Right renal cortex interstitium (tissue), 3 donors: ENCODE results near the gene MAP2K7. TPM values are rescaled to one million over a fixed set of nuclear protein-coding genes. Genes with fewer than 3 reads are reported as not detected.

Experiments
- DNase-seq, 3 donors: peaks; one replicate each; pipeline ENCODE4 v3.0.0-alpha.2; 2013; ENCODE audit warnings: low read depth in 3 of 3, low spot score in 2 of 3
- polyA plus RNA-seq, 3 donors: library from polyadenylated mRNA; unstranded; fragments of 120-200 nt; gene quantifications; one replicate each; pipeline ENCODE4 v1.2.1, GENCODE V29; 2013; ENCODE audit not compliant: insufficient read length in 3 of 3

The MAP2K7 gene
- polyA plus RNA-seq, 3 donors = 21.5 to 27.5 (median 27.0) TPM

DNA sequence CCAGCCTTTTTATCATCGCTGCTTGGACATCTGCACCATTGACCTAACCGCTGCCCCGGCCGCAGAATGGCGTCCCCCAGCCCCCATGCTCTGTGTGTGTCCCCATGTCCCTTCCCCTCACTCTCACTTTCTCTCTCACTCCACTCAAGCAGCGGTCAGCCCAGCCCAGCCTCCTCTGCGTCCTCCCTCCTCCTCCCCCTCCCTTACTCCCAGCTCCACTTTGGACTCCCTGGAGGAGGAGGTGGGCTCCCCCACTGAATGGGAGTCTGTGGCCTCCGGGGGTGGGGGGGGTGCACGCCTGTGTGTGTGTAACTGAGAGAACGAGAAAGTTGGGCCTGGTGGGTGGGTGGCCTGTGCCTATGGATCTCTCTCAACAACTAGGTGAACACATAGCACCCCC, 2.2 kb downstream of the MAP2K7 start:
- DNase-seq = no peak

DNA sequence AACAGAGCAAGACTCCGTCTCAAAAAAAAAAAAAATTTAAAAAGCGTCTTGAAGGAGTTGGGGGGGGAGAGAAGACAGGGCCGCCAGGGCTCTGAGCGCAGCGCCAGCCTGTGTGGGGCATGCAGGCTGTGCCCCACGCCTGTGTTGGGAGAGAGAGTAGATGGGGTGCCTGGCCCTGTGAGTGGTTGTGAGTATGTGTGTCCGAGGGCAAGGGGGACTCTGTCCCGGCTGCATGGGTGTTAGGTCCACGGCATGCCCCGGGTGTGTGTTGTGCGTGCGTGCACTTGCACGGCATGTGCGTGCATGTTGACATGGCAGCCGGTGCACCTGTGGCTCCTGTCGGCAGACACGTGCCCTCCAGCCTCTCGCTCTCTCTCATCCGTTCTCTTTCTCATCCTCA, 3.4 kb downstream of the MAP2K7 start:
- DNase-seq = no peak

DNA sequence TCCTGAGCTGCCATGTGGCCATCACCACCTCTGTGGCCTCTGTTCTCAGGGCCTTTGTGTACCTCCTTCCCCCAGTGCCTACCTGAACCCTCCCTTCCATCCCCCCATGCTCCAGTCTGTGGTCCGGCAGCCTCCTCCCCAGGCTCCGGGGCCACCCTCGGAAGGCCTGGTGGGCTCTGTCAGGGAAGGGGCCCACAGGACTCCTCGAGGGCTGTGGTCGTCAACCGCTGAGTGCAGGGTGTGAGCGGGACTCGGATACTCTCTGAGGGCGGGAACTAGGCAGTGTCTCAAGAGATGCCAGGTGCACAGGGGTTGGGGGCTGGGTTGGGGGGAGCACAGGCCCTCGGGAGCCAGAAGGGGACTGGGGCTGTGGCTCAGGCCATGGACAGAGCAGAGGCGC, 3.9 kb downstream of the MAP2K7 start:
- no peak for DNase-seq

DNA sequence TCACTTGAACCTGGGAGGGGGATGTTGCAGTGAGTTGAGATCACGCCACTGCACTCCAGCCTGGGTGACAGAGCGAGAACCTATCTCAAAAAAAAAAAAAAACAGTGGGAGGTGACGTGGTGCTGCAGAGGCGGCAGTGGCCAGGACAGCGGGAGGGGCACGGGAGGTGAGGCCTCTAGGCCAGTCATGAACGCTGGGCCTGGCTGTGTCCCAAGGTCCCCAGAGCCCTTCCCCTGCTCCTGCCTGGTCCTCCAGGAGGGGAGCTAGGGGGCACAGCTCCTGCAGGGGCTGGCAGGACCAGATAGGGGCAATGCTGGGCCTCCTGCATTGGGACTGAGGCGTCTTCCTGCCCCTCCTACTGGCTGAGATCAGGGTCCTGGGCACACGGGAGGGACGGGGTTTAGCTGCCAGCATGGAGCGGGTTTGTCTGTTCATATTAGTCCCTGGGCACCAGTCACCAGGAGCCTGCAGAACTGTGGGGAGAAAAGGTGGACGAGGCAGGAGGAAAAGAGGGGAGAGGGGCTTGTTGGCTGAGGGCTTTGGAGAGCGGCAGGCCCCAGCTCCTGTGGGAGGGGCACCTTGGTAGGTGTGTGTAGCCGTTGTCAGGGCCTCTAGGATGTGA, 4.5 kb downstream of the MAP2K7 start:
- no peak for DNase-seq

DNA sequence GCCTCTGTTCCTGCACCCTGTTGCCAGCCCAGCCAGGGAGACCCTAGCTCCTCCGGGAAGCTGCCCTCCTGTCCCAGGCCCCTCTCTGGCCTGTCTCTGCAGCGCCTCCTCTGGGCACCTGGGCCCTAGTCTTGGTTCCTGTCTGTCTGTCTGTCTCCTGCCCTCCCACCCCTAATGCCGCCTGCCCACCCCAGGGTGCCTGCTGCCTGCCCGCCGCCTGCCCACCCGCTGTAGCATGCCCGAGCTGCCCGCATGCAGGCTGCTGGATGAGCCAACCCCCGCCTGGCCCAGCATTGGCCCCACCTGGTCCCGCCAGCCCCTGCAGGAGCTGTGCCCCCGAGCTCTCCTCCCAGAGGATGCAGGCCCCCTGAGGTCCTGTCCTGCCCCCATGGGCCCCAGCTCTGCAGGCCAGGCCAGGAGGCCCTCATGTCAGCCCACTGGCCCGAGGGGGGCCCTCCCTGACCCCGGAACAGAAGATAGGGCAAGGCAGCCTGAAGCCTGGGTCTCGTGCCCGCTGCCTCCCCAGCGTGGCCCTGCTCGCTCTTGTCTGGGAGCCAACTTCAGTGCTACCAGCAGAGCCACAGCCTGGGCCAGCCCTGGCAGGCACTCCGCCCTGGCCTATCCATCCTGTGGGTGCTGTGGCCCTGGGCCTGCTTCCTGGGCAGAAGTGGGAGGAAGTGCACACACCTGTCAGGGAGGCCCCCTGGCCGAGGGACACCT, 5.2 kb downstream of the MAP2K7 start:
- no peak for DNase-seq

DNA sequence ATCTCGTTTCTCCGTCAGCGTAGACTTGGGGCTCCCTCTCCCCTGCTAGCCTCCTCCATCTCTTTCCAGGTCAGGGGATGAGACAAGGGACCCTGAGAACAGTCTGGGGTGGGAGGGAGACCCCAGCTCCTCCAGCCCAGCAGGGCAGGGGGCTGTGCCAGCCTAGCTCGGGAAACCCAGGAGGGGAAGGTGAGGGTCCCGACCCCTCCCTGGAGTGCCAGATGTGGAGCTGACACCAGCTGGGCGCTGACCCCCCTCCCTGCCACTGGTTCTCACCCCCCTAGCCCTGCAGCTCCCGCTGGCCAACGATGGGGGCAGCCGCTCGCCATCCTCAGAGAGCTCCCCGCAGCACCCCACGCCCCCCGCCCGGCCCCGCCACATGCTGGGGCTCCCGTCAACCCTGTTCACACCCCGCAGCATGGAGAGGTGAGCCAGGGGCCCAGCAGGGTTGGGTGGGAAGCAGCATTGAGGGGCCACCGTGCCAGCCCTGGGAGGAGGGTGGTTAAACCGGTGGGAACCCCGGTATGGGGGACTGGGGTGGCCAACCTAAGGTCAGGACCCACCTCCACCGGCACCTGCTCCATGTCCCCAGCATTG, 5.9 kb downstream of the MAP2K7 start:
- DNase-seq = no peak

DNA sequence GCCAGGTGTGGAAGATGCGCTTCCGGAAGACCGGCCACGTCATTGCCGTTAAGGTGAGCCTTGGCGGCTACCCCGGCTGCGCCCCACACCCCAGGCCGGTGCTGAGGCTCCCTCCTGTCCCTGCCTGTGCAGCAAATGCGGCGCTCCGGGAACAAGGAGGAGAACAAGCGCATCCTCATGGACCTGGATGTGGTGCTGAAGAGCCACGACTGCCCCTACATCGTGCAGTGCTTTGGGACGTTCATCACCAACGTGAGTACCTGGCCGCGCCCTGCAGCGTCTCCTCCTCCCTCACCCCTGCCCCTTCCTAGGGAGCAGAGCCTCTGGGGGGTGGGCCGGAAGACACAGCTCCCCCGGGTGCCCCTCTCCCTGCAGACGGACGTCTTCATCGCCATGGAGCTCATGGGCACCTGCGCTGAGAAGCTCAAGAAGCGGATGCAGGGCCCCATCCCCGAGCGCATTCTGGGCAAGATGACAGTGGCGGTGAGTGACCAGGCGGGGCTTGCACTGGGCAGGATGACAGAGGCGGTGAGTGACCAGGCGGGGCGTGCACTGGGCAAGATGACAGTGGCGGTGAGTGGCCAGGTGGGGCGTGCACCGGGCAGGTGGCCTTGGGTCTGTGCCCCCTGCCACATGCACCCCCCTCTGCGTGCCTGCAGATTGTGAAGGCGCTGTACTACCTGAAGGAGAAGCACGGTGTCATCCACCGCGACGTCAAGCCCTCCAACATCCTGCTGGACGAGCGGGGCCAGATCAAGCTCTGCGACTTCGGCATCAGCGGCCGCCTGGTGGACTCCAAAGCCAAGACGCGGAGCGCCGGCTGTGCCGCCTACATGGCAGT, 6.9 kb downstream of the MAP2K7 start:
- no peak for DNase-seq

DNA sequence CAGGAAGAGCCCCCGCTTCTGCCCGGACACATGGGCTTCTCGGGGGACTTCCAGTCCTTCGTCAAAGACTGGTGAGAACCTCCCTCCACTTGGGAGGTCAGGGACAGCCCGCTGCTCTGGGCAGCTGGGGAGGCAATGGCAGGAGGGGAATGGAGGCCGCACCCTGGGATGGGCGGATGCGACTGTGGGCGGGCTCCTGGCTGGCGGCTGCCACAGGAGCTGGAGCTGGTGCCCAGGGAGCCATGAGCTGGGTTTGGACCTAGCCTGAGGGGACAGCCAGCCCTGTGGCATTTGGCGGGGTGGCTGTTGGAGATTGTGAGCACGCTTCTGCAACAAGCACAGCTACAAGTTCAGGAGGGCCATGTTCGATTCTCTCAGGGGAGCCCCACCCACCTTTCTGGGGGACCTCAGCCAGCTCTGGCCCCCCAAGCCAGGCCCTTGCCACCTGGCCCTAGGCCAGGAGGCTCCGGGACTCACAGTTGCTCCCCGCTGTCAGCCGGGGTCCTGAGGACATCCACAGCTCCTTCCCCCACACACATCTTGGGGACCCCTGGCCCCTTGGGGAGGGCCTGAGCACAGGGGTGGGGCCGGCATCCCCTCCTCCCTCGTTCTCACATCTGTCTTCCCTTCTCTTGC, 7.9 kb downstream of the MAP2K7 start:
- no peak for DNase-seq

DNA sequence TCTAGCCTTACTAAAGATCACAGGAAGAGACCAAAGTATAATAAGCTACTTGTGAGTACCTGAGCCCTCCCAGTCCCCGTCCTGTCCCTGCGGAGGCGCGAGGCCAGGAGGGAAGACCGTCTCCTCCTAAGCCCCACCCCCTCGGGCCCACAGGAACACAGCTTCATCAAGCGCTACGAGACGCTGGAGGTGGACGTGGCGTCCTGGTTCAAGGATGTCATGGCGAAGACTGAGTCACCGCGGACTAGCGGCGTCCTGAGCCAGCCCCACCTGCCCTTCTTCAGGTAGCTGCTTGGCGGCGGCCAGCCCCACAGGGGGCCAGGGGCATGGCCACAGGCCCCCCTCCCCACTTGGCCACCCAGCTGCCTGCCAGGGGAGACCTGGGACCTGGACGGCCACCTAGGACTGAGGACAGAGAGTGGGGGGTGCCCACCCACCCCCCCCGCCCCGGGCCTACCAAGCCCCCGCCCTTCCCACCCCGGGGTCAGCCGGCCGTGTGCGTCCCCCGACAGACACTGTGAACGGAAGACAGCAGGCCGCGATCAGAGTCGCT, 8.5 kb downstream of the MAP2K7 start:
- DNase-seq = no peak

DNA sequence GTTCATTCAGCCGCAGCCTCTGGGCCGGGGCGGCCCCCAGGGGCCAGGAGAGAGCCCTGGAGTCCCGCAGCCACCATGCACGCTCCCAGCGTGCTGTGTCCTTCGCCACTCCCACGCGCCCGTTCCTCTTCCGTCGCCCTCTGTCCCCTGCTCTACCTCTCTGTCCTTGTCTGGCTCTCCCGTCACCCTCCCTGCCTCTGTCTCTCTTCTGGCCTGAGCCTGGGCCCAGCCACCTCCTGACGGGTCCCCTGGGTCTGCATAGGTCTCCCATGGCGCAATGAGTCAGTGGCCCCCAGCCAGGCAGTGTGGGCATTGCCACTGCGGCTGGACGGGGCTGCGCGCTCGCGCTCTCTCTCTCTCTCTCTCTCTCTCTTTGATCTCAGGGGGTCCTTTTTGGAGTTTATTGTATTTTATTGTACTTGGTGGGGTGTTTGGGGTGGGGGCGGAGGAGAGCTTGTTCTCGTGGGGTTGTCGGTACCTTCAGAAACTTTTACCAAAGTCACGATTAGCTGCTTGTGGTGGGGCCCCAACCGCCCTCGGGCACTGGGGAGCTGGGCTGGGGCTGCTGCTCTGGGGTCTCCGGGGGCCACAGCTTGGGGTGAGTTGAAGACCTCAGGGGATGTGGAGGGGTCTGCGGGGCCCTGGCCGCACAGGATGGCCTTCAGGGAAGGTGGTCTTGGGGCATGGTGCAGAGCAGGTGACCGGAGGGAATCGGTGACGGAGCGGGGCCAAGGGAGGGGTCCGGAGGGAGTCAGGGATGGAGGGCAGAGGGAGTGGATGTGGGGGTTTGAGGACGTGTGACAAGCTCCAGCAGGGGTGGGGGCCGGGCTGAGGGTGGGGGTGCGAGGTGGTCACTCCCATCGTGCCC, 9.3 kb downstream of the MAP2K7 start:
- no peak for DNase-seq

DNA sequence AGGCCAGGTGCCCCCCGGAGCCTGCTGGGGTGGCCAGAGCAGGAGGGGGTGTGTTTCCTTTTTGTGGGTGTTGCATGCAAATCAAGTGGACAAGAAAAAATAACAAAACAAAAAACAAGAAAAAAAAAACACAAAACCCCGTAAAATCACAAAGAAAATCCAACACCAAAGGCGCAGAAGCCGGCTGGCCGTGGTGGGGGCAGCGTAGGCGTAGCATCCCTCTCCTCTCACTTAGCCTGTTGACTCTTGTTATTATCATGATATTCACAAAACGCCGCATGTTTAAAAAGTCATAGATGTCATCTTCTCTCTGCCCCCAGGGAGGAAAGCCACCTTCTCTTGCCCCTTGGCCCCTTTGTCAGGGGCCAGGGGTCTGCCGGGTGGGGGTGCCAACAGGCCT, 10.0 kb downstream of the MAP2K7 start:
- DNase-seq = no peak

DNA sequence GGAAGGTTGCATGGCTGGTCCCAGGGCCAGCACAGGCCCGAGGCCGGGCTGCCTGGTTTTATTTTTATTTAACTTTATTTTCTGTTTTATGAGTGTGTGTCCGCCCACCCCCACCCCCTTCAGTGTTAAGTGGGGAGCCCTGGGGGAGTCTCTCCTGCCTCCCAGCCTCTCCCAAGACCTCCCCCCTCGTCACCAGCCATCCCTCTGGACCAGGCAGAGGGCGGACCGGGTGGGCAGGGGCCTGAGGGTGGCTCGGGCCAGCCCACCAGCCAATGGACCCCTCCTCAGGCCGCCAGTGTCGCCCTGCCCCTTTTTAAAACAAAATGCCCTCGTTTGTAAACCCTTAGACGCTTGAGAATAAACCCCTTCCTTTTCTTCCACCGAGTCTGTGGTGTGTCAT, 10.4 kb downstream of the MAP2K7 start:
- DNase-seq = no peak

DNA sequence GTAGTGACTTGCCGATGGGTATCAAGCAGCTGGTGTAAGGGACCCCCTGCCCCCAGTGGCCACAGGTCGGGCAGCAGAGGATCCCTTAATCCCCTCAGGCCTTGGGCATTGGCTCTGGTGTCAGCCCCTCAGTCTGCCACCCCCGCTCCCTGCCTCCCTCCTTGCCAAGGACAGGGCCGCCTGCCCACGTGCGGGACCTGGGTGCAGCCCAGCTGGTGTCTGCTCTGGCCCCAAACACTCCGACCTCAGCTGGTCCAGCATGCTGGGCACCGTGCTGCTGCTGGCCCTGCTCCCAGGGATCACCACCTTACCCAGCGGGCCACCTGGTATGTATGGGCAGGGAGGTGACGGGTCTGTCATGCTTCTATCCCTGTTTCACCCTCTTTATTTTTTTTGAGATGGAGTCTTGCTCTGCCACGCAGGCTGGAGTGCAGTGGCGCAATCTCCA, 10.9 kb downstream of the MAP2K7 start, which contains the start of gene TGFBR3L:
TGFBR3L (plus strand) TSS at position 233 of the 448 bp plus-strand sequence.
- no peak for DNase-seq

DNA sequence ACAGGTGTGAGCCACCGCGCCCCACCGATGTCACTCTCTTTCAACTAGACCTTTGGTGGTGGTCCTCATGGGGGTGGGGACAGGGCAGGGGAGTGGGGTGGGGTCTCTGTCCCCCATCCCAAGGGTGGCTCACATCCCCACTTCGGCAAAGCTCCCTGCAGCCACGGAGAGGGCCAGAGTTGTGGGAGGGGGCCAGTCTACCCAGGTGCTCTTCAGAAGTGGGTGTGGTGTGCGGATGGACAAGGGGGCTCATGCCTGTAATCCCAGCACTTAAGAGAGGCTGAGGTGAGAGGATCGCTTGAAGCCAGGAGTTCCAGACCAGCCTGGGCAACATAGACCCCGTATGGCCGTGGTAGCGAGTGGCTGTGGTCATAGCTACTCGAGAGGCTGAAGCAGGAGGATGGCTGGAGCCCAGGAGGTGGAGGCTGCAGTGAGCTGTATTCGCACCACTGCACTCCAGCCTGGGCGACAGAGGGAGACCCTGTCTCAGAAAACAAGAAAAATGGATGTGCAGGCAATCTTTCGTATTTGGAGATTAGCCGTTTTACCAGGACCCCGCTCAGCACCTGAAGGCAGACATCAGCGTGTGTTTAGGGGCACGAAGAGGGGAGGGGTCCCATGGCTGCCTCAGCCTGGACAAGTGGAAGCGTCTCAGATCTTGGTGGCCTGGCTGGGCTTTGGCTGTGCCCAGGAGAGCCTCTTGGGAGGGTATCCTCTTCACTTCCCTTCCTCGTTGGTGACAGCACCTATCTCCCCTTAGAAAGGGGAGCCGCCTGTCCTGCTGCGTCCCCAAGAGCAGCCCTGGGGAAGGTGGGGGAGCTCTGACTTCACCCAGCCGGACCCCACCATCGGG, 11.8 kb downstream of the MAP2K7 start:
- no peak for DNase-seq

DNA sequence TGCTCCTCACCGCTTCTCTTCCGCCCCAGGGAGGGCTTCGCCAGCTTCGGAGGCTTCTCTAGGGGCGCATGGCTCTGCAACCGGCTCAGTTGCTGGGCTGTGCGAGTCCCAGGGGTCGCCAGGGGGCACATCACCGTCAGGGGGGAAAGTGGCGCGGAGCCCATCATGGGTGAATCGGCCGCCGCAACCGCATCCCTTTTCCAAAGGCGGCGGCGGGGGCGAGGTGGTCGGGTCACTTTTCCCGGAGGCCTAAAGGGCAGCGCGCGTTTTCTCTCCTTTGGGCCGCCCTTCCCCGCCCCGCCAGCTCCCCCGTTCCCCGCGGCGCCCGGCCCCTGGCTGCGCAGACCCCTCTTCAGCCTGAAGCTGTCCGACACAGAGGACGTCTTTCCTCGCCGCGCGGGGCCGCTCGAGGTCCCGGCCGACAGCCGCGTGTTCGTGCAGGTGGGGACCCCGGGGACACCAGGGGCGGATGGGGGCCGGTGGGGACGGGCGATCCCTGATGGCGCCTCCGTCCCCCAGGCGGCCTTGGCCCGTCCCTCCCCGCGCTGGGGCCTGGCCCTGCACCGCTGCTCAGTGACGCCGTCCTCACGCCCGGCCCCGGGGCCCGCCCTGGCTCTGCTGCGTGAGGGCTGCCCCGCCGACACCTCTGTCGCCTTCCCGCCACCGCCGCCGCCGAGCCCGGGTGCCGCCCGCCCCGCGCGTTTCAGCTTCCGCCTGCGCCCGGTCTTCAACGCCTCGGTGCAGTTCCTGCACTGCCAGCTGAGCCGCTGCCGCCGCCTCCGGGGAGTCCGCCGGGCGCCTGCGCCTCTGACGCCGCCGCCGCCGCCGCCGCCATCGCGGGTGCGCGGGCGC, 12.7 kb downstream of the MAP2K7 start:
- no peak for DNase-seq

DNA sequence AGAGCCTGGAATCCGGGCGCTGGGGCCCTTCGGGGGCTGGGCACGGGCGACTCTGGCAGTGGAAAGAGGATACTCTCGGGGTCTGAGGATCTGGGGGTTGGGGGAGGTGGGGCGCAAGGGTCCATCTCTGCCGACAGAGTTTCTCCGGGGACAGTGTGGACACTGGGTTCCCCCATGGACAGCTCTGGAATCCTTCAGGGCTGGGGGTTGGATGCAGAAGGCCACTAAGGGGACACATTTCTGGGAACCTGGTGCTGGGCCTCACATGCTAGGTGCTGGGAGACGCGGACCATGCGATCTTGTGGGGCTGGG, 13.2 kb downstream of the MAP2K7 start:
- DNase-seq = no peak

DNA sequence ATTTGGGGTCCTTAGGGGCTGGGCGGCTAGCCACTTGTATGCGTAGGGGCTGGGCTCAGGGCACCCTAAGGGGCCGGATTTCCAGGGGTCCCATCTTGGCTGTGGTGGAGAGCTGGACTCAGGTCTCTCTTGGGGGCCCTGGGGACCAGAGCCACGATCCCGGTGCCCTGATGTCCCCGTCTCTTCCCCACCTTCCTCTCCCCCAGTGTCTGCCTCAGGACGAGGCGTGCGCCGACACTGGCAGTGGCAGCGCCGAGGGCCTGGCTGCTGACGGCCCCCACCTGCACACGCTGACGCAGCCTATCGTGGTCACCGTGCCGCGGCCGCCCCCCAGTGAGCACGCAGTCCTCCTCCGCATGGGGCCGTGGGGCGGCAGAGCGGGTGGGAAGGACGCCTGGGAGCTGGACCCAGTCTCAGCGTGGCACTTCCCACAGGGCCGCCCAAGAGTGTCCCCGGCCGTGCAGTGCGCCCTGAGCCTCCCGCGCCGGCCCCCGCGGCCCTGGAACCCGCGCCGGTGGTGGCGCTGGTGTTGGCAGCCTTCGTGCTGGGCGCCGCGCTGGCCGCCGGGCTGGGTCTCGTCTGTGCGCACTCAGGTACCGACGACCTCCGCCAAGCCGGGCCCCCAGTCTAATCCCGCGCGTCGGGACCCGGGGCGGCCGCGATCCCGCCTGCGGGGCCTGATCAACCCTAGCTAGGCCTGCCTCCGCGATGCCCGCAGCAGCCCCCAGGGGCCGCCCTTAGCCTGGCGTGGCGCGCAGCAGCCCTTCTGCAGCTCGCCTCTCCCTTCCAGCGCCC, 13.8 kb downstream of the MAP2K7 start:
- no peak for DNase-seq
